HG03159 (cell line): ENCODE data around the gene ITIH1.

ENCODE experiments used
- ATAC-seq: cut with Tn5 transposase; IDR thresholded peaks from one replicate; pipeline ENCODE4 v1.9.1; 2021; ENCODE audit warnings: mild to moderate bottlenecking, moderate library complexity; ENCODE audit not compliant: unreplicated experiment

ITIH1 gene

GRCh38 chr3:52838561-52839267 lies 61.3 kb downstream of the ITIH1 start:
- no peak for ATAC-seq

- no peak for ATAC-seq
These were observed 61.8 kb downstream of the ITIH1 start for GRCh38 chr3:52839268-52839575.

GRCh38 chr3:52839892-52840545 lies 62.6 kb downstream of the ITIH1 start:
- no peak for ATAC-seq

GRCh38 chr3:52841211-52841980 lies 64.0 kb downstream of the ITIH1 start:
- ATAC-seq, result no peak
